Central memory CD4-positive, alpha-beta T cell (primary cell): ENCODE measurements around the gene KCNG2.

Source experiments
- DNase-seq: peaks from one replicate; pipeline ENCODE4 v3.0.0; 2022

The KCNG2 gene

DNA sequence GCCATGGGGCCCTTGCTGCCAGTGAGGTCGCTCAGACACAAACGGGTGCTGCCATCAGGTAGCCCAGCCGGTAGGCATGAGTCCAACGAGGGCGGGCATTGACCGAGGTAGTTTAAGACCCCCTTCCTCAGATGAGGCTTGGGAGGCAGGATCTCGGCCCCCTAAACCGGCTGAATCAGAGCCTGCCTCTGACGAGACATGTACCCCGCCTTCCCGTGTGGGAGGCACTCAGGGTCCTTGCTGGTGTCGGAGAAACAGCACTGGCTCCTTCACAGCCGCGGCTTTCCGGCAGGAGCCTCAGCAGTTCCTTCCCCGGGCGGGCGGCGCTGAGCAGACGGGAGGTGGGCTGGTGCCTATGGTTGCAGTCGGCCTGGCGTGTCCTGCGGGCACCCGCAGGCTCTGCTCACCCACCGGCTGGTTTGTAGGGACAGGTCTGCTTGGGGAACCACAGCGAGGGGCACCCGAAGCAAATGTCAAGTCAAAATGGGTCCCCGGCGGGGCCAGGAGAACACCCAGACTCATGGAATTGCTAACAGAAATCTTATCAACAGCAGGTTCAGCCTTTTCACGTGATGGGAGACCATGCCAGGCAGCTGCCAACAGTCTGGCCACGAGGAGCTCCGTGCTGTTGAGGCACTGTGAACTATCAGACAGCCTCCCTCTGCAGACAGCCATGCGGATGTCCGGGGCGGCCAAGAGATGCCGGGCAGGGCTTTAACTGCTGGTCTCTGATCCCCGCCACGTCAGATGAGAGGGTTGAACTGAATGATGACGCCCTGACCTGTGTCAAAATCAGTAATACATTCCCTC lies 2.8 kb downstream of the KCNG2 start:
- DNase-seq = no peak

DNA sequence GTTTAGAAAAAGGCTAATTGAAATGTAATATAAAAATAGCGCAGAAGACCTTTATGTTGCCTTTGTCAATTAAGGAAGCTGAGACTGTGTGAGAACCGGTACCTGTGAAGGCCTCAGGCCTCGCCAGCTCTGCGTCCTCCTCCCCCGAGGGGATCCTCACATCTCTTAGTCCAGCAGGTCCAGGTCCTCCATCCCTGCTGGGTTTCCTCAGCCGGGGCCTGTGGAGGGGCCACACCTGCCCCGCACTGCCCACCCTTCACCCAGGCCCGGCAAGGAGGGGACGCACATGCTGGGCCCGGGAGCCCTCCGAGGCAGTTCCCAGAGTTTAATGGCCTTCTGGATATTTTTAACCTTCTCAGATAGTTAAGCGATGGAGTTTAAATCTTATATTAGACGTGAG lies 3.5 kb downstream of the KCNG2 start:
- no peak for DNase-seq

DNA sequence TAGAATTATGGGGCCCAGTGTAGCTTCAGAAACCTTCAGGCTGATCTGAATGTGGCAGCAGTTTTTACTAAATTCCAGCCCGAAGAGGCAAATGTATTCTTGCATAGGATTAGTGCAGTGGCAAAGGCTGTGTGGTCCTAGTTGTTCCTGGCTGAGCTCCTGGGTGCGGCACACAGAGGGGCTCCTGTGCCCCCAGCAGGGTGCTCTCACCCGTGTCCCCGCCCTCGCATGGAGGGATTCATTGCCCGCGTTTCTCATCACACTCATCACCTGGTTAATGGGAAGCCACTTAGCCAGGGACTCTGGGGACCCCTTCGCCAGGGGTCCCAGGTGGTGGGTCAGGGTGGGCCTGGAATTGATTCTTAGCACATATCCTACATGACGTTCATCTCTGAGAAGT lies 3.9 kb downstream of the KCNG2 start:
- no peak for DNase-seq

DNA sequence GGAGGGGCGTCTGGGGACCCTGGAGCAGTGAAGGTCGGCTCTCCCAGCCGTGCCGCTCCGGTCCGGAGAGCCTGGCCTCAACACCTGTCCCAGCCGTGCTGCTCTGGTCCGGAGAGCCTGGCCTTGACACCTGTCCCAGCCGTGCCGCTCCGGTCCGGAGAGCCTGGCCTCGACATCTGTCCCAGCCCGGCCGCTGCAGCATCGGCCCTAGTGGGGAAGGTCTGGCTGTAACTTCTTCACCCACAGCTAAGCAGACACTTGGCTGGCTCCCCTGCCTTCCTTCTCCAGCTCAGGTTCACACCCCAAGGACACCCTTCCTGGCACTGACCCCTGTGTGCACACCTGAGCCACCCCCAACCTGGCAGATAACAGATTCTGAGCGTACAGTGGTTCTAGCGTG lies 4.6 kb downstream of the KCNG2 start:
- DNase-seq = no peak

DNA sequence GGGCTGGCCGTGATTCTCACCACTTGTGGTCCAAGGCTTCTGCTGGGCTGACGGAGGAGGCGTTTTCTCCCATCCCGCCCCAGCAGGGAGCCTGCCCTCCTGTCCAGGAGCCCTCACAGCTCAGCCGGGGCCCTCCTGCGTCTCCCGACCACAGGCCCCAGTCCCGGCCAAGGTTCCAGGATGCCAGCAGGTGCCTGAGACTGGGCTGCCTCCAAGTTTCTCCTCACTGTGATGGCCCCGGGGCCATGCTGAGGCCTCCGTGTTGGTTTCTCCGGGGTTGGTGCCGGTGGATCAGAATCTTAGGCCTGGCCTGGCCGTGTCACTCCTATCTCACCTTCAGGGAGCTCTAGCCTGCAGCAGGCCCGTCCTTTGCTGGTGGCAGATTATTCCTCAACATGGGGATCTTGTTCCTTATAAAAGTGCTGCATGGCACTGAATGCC lies 5.9 kb downstream of the KCNG2 start:
- DNase-seq = no peak

DNA sequence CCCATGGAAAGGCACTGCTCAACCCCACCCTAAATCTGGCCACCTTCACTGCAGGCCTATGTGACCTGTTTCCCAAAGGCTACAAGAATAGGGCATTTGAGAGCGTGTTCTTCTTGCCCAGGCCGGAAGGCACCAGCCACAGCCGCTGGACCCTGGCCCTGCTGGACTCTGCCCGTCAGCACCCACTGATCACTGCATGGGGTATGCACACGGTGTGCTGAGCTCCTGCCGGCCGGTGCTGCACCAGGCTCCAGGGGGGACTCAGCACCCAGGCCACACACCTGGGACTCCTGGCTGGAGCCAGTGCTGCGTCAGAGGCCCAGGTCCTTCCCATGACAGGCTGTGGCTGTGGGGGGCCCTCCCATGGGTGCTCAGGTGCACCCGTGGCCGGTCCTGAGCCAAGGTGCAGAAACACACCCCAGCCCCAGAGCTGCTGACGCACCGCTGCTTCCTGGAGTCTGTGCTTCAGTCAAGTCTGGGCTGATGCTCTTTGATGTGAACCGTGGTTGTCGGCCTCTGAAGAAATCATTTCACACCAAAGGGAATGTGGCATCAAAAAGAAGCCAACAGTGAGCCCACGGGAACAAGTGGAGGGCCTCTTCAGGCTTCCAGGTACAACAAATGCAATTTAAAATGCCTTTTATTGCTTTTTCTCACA lies 6.5 kb downstream of the KCNG2 start:
- DNase-seq = no peak

DNA sequence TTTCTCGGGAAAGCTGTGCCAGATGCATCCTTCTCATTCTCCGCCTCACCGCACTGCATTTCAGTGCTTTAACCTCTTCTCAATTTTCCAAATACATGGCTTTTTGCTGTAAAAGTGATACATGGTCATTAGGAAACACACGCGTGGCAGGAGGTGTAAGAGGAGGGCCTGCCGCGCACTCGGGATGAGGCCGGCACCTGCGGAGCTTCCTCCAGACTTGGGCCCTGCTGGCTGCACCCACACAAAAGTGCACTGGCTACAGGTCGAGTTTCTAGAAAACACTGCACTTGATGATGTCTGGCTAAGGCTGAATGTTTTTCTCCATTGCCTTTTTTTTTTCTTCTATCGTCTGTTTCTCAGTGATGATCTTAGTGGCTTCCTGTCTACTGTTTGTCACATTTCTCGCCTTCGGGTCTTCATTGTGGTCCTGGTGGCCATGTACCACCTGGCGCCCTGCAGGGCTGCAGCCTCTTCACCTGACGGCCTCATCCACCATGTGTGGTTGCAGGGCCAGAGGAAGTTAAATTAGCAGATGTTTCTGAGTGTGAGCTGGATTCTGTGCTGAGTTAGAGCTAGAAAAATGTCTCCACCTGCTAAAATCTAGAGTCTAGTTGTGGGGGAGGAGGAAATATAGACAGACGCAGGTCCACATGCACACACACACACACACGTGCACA lies 7.6 kb downstream of the KCNG2 start:
- DNase-seq = no peak

DNA sequence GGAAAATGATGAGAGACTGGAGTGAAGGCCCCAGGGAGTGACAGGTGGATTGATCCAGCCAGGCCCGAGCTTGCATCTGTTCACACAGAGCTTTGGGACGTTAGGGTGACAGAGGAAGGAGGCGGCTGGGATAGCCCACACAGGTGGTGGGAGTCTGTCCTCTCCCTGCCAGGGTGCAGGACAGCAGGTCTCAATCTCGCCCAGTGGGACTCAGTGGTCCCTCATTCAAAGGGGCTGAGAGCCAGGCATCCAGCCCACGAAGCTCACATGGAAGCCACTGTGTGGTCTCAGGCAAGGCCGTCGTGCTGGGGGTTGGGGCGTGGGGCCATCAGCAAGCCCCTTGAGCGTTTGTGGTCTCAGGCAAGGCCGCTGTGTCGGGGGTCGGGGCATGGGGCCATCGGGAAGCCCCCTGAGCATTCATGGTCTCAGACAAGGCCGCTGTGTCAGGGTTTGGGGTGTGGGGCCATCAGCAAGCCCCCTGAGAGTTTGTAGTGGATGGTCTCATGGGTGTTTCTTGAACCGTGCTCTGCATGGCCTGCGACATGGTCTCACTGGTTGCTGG lies 8.3 kb downstream of the KCNG2 start:
- DNase-seq = no peak

DNA sequence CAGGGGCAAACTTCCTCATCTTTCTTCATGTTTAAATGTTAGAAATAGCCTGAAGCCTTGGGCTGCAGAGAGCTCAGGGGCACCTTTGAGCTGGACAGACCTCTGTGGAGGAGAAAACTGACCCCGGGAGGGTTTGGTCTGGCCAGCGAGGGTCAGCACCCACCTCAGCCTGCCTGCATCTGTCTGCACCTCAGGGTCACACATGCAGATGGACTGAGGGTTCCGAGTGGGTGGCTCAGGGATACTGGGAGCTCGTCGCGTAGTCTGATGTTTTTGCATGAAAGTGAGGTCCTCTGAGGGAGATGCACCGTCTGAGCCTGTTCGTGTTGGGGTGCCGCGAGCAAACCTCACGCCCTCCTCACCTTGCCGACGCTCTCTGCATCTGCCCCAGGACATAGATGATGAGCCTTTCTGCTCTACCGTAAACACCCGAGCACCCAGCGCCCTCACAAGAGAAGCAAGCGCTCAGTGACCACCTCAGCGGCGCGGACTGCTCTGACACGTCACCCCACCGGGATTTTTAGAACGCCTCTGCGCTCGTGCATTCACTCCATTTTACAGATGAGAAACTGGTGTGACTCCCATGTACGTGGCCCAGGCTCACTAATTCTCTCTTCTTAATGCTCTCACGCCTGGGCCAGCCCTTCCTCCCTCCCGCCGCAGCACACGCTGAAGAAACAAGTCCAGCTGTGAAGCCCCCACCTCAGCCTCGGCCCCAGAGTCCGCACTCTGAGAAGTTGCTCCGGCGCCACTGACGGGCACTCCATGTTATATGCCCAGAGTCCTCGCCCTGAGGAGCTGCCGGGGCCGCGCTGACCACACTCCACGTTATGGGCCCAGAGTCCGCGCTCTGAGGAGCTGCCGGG lies 9.5 kb downstream of the KCNG2 start:
- DNase-seq = no peak

DNA sequence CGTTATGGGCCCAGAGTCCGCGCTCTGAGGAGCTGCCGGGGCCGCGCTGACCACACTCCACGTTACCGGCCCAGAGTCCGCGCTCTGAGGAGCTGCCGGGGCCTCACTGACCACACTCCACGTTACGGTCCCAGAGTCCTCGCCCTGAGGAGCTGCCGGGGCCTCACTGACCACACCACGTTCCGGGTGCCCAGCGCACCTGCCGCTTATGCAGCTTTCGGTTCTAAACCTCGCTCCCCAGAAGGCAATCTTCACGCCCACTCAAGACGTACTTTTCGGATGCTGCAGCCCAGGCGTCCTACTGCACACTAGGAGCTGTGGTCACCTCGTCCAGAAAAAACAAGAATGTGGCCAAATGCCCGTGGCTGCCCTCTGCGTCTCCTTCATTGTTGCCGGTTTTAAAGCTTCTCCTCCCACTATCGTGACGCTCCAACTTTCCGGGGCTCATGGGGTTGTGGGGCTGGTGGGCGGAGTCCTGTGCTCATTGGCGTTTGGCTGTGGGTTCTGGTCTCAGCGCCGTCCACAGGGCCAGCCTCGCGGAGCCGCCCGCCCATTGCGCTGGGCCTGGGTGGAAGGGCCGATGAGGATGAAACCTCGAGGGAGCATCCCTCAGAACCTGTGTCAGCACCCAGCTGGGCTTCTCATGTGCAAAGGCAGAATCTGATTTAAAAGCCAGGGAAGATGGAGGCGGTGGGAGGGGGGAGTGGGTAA lies 11.9 kb downstream of the KCNG2 start:
- DNase-seq = no peak

DNA sequence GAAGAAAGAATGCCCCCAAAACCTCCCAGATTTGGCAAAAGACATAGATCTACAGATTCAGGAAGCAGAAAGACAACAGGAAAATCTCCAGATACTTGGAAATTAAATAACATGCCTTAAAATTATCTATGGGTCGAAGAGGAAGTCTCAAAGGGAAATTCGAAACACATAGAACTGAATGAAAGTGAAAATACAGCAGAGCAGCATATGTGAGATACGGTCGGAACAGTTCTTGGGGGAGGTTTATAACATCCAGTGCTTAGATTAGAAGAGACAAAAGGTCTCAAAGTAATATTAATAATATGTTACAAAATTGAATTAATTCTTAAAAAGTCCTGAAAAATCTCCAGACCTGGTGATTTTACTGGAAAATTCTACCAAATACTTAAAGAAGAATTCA lies 14.3 kb downstream of the KCNG2 start:
- DNase-seq = no peak

DNA sequence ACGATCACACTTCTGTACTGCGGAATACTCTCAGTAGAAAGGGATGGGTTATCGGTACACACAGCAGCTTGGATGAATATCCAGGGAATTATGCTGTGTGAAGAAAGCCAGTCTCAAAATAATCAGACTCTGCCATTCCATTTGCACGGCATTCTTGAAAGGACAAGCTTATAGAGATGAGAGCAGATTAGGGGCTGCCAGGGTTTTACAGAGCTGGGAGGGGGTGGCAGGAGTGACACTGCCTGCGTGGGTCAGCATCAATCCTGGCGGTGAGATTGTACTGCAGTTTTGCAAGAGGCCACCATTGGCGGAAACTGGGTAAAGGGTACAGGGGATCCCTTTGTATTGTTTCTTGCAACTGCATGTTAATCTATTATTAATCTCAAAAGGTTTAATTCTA lies 16.6 kb downstream of the KCNG2 start:
- no peak for DNase-seq

DNA sequence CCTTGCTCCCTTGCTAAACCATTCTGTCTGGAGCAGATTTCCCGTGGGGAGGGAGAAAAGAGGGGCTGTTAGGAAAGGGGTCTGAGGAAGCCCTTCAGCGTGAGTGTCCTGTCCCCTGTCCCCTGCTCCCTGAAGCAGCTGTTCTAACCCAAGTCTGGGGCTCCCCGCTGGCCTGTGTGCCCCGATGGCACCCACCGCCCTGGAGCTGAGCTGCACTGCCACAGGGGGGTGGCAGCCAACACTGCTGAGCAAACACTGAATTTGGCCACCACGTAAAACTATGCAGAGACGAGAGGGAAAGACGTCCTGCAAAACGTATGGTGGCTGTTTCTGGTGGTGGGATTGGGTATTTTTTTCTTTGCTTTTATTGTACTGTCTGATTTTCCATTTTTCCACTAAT lies 17.9 kb downstream of the KCNG2 start:
- DNase-seq = no peak

DNA sequence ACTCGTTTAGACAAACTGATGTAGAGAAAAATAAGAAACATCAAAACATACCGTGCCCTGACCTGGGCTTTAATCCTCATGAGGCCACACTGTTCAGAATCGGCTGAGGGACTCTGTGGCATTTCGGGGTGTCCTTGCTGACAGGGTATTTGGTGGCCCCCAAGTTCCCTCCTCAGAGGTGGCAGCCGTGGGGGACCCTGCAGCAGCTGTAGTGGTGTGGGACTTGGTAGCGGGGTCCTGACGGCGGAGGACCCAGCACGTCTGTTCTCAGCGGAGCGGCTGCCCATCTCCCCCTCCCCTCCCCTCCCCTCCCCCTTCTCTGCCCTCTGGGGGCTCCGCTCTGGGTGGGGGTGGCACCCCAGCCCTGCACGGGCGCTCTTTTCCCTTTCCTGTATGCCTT lies 18.4 kb downstream of the KCNG2 start:
- no peak for DNase-seq

DNA sequence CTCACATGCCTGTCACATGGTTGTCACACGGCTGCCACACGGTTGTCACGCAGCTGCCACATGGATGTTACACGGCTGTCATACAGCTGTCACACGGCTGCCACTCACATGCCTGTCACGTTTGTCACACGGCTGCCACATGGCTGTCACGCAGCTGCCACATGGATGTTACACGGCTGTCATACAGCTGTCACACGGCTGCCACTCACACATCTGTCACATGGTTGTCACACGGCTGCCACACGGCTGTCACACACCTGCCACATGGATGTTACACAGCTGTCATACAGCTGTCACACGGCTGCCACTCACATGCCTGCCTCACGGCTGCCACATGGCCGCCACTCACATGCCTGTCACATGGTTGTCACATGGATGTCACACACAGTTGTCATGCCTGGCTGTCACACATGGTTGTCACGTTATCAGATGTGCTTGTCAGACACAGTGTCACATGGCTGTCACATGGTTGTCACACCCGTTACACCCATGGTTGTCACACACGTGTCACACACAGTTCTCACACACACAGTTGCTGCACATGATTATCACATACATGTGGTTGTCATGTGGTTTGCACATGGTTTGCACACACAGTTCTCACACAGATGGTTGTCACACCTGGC lies 19.4 kb downstream of the KCNG2 start:
- no peak for DNase-seq

DNA sequence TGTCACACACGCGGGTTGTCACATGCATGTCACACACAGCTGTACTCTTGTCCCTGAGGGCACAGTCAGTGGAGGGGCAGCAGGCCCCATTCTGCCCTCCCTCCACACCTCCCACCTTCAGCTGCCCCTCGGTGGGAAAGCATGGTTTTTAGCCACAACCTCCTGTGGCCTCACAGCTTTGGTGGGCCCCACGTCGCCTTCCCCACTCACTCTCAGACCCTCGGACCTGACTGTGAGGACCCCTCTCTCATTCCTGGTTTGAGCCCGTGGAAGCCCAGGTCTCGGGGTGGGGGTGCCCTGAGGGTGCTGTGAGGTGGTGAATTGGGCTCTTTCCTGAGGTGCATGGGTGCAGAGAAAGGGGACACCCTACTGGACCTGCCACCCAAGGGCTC lies 19.9 kb downstream of the KCNG2 start:
- DNase-seq = no peak

DNA sequence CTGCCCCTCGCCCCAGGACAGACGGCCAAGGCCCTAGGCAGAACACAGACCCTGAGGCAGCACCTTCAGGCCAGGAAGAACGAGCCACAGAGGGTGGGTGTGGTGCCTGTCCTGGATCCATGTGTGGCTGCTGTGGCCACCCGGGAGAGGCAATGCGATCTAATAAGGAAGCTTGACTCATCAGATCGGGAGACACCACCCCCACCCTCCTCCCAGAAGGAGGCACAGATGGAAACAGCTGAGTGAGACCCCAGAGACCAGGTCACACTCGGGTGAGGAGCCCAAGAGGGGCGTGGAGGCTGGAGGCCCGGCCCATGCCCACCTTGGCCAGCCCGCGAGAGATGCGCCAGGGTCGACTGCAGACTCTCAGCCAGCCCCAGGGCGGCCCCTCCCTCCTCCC lies 20.3 kb downstream of the KCNG2 start:
- no peak for DNase-seq

DNA sequence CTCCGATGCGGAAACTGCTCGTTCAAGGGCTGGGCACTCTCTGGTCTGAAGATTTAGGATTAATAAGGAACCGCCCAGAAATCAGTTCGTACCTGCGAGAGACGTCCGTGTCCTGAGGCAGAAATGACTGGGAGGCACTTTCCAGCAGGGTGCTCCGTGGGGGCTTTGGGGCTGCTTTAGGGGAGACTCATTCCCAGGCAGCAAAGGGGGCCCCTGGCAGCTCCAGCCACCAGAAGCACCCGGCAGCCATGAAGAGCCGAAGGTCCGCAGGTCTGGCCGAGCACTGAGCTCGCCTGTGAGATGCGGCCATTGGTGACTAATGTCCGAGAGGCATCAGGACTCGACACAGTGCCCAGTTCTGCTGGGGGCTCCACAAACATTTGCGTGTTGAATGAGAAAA lies 20.9 kb downstream of the KCNG2 start:
- DNase-seq = no peak

DNA sequence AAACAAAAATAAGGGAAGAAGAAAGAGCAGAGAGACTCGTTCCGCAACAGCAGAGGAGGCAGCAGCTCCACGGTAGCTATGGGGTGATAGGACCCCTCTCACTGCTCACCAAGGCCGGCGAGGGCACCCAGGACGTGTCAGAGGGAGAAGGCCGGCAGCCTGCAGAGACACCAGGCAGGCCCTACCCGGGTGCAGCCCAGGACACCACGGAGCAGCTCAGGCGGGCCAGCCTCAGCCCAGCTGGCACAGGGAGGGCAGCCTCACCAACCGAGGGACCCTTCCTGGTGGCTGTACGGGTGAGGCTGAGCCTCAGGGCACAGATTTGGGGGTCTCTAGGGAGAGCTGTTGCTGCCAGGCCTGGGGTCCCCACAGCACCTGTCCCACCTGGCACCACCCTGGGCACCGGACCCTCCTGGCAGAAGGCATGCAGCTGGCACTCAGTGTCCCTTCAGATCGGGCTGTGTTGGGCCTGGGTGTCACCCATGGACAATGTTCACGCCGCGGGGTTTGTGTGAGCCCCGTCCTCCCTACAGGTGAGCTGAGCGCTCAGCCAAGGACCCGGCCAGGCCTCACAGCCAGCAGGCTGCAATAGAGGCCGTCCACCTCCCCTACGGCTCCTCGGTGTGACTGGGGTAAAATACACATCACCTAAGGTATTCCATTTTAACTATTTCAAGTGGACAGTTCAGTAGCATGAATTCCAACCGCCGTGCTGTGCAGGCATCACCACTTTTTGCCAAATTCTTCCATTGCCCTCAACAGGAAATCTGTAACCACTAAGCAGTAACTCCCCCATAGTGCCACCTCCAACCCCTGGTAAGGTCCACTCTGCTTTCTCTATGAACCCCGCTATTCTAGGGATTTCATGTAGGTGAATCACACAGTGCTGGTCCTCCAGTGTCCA lies 21.6 kb downstream of the KCNG2 start:
- no peak for DNase-seq

DNA sequence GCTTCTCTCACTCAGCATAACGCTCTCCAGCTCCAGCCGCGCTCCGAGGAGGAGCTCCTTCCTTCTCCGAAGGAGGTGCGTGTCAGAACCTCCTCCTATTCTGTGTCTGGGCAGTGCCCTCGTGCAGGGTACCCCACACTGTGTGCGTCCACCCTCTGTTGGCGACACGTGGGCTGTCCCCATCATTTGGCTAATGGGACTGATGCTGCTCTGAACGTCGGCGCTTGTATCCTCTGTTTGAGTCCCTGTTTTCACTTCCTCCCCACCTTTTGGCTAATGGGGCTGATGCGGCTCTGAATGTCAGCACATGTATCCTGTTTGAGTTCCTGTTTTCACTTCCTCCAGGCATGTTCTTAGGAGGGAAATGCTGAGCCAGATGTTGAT lies 22.2 kb downstream of the KCNG2 start:
- DNase-seq = no peak

DNA sequence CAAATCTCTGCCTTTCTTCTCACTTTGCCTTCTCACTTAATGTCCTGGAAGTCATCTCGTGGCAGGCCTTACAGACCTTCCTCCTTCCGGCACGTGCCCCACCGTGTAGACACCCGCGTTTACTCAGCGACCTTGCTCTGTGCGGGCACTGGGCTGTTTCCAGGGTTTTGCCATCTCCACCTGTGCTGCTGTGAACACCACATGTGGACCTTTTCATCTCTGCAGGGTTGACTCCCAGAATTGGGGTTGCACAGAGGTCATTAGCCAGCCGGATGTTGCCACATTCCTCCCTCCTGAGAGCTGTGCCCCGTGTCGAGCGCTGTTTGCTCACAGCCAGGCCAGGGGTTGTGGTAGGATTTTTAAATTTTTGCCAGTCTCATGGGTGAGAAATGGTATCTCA lies 25.4 kb downstream of the KCNG2 start:
- no peak for DNase-seq
